Mammary epithelial cell (primary cell): ENCODE measurements around the gene RPN1.

Source experiments
- EZH2 ChIP-seq: IDR thresholded peaks from 2 replicates; pipeline ENCODE4 v1.6.1; 2012; ENCODE audit warnings: low read length, inconsistent platforms, borderline replicate concordance
- TF ChIP-seq, protein P1 (sequence below), 2 donors: IDR thresholded peaks in 1 of 2; conservative IDR thresholded peaks in 1 of 2; 2 replicates each; pipeline ENCODE4 v1.5.1; 2011 to 2012; ENCODE audit warnings: inconsistent platforms in 2 of 2, low read length in 2 of 2, mild to moderate bottlenecking in 2 of 2, control low read depth in 1 of 2, low read depth in 1 of 2; ENCODE audit not compliant: insufficient read depth in 1 of 2; ENCODE audit errors: extremely low read depth in 1 of 2

DNA sequence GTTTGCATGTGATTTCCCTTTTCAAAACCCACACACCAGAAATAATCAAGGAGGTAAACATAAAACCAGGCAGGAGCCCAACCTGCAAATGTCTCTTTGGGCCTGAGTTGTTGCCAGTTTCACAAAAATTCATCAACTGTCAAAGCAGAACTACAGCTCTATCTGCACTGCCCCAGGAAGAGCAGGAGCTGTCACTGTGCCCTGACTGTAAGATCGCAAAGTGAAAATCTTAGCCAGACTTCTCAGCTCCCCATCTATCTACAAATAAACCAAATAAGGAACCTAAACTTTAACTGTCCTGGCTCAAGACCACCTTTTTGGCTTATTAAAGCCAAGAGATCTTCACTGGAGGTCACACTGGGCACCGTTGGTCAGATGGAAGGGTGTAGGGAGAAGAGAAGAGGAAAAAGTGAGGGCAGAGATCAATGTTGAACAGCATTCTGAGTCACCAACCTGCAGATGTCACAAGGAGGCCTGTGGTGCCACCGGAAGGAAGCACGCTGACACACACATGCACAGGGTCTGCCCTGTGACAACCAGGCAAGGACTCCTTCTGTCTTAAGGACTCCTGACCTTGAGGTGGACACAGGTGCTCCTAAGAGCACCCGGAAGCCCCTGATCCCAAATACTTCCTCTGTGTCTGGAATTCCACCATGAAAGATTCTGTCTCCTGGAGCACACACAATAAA lies 58.7 kb downstream of the RPN1 start:
- TF ChIP-seq, protein P1, sequence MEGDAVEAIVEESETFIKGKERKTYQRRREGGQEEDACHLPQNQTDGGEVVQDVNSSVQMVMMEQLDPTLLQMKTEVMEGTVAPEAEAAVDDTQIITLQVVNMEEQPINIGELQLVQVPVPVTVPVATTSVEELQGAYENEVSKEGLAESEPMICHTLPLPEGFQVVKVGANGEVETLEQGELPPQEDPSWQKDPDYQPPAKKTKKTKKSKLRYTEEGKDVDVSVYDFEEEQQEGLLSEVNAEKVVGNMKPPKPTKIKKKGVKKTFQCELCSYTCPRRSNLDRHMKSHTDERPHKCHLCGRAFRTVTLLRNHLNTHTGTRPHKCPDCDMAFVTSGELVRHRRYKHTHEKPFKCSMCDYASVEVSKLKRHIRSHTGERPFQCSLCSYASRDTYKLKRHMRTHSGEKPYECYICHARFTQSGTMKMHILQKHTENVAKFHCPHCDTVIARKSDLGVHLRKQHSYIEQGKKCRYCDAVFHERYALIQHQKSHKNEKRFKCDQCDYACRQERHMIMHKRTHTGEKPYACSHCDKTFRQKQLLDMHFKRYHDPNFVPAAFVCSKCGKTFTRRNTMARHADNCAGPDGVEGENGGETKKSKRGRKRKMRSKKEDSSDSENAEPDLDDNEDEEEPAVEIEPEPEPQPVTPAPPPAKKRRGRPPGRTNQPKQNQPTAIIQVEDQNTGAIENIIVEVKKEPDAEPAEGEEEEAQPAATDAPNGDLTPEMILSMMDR (conservative IDR thresholded peaks at IDR 0.05 in 1 of 2, IDR thresholded peaks at IDR 0.05 in 1 of 2; ENCODE audit: extremely low read depth in 1 of 2, insufficient read depth in 1 of 2, low read depth in 1 of 2, low read length in 2 of 2), result no peak
- TF ChIP-seq EZH2, result no peak
